Measurements from ENCODE around the gene SH3BP4.

DNA sequence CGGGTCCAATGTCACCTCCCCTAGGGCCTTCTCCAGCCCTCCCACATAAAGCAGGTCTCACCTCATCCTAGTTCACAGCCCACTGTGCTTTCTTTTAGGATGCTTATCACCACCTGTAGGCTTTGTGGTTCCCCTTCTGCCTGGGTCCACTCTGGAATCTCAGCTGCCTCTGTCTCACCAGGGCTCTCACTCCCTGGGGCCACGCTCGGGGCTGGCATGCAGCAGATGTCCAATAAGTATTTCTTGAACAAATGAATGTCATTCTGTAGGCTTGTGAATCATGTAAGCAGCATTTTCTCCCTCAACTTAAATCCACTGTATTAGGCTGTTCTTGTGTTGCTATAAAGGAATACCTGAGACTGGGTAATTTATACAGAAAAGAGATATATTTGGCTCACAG is 4.3 kb upstream of the SH3BP4 start:
- no peak for TF ChIP-seq GATA2 (IDR thresholded peaks at IDR 0.05; ENCODE audit: low read depth, low read length)
- TF ChIP-seq GATA3 (IDR thresholded peaks at IDR 0.05; ENCODE audit: low read depth, low read length), result no peak

Measured in SH-SY5Y (cell line).